Stimulated activated CD4-positive, alpha-beta T cell treated with anti-CD3 and anti-CD28 coated beads, TNF-alpha, amount 100 ng/mL, for 24 hours (primary cell): Measurements from ENCODE around the gene PXT1.
"Not testable (repeated sequence)": the region's sequence is repeated elsewhere in the genome, so short reads cannot be mapped to it uniquely, and the experiment has no call there.

ENCODE experiments used
- DNase-seq, 3 experiments: peaks; one replicate each; pipeline ENCODE4 v3.0.0-alpha.2; 2020; ENCODE audit warnings: low read depth in 3 of 3

The PXT1 gene

DNA sequence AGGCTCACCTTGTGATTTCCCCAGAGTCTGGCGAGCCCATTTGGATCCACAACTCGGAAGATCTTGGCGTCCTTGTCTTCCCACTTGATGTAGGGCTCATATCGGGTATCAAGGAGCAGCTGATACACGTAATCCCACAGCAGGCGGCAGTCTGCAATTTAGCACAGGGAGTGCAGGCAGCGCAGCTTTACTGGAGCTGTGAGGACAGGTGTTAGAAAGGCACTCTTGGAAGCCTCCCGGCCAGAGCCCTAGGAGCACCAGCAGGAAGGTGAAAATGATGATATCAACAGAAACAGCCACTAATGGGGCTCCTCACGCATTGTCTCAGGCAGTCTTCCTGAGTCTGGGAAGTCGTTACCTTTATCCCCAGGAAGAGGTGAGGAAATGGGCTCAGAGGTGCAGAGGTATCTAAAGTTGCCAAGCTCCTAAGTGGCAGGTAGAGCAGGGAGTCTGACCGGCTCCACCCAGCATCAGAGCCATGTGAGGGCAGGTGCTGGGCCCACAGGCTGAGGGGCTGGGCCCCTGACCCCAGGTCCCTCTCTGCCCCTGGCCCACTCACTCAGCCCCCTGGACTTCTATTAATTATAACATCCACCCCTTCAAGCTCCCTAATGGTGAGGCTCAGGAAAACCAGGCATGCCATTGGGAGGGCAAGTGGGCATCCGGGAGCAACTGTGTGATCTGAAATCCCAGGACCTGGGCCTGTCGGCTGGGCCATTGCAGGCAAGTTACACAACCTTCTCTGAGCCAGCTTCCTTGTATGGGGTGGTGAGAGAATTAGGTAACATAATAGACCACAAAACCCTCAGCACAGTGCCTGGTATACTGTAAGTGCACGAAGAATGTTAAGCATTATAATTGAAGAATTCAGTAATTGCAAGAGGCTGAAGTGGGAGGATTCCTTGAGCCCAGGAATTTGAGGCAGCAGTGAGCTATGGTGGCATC lies 73.5 kb downstream of the PXT1 start:
- no peak for DNase-seq

DNA sequence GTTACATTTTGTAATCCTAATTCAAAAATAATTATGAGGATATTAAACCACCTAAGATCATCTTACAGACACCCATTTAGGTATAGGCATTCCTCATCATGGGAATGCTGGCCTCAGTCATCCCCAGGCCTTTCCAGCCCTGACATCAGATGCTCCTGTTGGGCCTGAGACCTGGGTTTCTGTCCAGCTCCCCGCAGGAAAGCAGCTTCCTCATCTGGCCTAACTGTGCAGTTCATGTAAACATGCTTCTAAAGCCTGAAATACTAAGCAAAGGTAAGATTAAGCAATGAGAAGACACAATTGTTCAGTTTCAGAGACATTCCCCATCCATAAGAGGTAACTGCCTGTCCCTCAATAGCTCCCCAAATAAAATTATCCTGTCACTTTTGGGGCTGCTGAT lies 74.2 kb downstream of the PXT1 start:
- no peak for DNase-seq

GRCh38 chr6:36367743-36368142 lies 74.9 kb downstream of the PXT1 start:
- no peak for DNase-seq

DNA sequence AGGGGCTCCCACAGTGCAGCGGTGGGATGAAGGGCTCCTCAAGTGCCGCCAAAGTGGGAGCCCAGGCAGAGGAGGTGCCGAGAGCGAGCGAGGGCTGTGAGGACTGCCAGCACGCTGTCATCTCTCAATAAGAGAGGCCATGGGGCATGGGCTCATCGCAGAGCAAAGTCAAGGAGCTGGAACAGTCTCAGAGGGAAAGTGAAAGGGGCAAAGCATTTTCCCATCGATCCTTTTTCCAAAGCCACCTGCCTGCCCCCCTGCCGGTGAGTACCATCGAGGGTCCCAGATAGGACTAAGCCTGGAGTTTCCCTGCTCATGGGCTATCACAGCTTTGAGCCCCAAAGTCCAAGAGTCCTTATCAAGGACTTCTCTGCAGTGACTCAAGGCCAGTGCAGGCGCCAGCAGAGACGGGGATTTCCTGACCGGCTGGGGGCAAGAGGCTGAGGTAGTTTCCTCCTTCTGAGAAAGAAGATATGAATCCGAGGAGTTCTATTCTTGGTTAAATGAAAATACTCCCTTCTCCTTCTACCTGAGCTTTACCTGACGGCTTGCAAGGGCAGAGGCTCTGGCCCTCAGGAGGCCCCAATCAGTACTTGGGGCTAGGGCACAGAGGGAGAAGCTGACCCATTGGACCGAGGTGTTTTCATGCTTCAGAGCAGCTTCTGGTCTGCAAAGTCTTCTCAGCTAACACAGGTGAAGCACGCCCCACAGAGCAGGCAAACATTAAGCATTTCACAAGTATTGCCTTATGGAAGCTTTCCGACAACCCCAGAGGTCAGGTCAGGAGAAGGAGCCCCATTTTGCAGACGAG lies 77.8 kb downstream of the PXT1 start:
- no peak for DNase-seq

DNA sequence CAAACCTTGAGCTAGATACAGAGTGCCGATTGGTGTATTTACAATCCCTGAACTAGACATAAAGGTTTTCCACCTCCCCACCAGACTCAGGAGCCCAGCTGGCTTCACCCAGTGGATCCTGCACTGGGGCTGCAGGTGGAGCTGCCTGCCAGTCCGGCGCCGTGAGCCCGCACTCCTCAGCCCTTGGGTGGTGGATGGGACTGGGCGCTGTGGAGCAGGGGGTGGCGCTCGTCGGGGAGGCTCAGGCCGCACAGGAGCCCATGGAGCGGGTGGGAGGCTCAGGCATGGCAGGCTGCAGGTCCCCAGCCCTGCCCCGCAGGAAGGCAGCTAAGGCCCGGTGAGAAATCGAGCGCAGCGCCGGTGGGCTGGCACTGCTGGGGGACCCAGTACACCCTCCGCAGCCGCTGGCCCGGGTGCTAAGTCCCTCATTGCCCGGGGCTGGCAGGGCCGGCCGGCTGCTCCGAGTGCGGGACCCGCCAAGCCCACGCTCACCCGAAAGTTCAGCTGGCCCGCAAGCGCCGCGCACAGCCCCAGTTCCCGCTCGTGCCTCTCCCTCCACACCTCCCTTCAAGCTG lies 78.5 kb downstream of the PXT1 start:
- DNase-seq = not testable (repeated sequence)

DNA sequence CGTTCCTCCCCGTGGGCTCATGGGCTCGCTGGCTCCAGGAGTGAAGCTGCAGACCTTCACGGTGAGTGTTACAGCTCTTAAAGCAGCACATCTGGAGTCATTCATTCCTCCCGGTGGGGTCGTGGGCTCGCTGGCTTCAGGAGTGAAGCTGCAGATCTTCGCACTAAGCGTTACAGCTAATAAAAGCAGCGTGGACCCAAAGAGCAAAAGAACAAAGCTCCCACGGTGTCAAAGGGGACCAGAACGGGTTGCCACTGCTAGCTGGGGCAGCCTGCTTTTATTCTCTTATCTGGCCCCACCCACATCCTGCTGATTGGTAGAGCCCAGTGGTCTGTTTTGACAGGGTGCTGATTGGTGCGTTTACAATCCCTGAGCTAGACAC lies 79.3 kb downstream of the PXT1 start:
- not testable (repeated sequence) for DNase-seq

DNA sequence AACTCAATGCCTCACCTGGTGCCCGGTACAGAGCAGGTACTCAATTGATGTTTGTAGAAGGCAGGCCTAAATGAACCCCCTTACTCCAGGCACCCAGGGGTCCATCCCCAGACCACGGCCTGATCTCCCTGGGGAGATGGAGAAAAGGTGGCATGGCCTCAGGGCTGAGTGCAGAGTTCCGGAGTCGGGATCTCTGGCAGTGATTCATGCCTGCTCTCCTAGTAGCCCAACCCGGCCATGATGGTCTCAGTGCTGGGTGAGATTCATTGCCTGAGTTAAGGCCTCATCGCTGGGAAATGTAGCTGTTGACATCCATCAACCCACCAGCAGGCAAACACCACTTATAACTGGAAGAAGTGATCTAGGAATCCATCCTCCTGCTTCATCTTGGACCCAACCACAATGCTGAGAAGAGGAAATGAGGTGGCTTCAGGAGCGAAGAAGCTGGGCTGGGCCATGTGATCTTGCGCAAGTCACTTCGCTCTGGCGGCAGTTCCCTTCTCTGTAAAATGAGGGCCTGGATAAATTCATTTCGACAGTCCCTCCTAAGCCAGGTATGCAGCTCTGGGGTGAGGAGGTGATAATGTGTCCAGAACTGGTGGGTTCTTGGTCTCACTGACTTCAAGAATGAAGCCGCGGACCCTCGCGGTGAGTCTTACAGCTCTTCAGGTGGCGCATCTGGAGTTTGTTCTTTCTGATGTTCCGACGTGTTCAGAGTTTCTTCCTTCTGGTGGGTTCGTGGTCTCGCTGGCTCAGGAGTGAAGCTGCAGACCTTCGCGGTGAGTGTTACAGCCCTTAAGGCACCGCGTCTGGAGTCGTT lies 79.9 kb downstream of the PXT1 start:
- DNase-seq = no peak

DNA sequence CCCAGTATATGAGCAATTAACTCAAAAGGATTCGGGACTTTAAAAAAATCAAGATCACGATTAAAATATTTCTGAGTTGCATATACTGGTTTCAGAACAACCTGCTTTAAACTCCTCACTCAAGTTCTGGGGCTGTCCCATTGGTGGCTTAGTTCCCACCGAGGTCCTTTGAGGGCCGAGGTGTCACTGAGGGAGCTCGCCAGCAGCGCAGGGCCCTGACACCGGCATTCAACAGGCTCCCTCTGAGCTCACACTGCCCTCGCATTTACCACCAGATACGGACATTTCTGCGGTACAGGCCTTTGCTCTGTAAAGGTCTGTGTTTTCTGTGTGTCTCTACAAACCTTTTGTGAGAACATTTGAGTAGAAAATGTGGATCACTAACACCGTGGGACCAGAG lies 81.6 kb downstream of the PXT1 start:
- DNase-seq = no peak

DNA sequence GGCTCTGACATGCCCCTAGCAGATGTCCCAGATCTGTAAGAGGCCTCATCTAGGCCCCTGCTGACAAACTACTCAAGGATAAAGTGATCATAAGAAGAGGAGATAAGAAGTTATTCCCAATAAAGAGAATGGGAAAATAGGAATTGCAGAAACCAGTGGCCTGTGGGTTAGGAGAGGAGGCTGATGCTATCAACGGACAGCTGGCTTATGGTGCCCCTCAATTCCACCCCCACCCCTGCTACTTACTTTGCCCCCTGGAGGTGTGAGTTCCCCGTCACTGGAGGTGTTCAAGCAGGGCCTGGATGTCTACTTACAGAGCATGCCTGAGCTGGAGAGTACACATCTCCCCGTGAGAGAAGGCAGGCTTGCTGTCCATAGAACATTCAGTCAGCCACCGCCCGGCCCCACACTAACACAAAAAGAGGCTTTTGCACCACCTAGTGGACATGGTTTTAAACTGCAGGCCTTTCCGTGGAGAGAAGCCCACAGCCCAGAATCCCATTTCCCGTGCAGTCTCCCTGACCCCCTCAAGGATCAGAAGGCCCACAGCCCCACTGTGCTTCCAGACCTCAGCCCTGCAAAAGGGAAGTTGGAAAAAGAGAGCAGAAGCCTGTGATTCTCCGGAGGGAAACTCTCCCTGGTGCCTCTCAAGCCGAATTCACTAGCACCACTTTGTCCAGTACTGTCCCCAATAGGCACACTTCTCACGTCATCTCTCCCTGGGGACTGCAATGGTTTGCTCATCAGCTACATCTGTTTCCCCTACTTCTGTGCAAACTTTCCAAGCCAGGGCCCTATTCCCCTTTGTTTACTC lies 82.2 kb downstream of the PXT1 start:
- peak; percentile 36 to 62 (median 56) for DNase-seq

DNA sequence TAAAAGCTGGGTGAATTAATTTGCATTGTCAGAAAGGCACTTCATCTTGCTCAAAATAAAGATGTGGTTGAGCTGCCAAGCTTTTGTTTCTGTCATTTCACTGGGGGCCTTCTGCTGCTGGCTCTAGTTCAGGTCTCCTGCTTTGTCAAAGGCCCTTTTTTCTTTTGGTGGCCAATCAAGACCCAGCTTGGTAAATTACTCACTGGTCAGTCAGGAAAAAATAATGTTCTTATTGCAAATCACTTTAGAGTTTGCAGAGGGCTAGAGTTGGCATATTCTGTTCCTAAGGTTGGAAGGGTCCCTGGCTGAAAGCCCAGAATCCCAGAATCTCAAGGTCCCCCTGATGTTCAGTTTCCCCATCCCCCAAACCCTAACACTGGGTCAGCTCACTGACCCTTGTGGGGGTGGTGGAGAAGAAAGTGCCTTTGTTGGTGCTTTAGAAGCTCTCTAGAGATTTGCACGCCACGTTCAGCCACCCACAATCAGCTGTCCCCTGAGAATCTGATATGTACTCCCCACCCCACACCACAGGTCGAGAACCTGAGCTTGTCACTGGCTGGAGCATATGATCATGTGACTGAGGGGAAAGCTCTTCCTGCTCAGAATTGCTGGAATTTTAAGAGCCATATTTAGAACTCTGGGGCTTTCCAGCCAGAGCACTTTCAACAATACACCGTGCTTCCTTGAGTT lies 84.3 kb downstream of the PXT1 start:
- DNase-seq = no peak

GRCh38 chr6:36357872-36358225 lies 84.8 kb downstream of the PXT1 start:
- DNase-seq = no peak

DNA sequence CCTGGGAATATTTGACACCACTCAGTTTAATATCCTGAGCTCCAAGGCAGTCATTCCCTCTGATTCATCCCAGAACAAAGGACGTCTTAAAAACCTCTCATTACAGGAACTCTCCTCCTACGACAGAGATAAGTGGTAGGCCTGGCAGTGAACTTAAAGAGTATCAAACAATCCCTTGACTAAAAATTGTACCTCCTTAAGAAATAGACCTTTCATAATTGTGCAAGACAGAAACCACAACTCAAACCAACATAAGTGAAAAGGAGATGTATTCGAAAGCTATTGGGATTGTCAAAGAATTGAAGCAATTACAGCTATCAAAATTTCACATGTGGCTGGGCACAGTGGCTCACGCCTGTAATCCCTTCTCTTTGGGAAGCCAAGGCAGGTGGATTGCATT lies 86.8 kb downstream of the PXT1 start:
- no peak for DNase-seq

- no peak for DNase-seq
Observed at GRCh38 chr6:36353411-36353915, 89.2 kb downstream of the PXT1 start.

GRCh38 chr6:36352477-36353157 lies 90.0 kb downstream of the PXT1 start:
- DNase-seq = no peak

GRCh38 chr6:36350681-36351571 lies 91.7 kb downstream of the PXT1 start:
- DNase-seq = no peak

GRCh38 chr6:36350082-36350481 lies 92.6 kb downstream of the PXT1 start:
- no peak for DNase-seq

GRCh38 chr6:36349240-36349639 lies 93.4 kb downstream of the PXT1 start:
- no peak for DNase-seq

DNA sequence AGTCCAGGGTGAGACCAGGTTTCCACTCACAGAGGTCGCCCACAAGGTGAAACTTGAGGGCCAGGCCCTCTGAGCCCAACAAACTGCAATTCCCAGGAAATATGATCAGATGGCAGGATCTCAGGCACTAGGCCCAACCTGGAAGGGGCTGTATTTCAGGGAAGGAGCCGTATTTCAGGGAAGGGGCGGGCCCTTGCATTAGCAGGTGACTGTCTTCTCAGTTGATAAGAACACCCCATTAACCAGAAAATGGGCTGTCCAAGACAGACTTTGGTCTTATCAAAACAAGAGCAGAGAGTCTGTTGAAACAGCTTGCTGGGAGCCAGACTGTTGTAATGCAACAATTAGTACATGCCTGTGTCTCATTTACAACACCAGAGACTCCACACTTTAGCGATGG lies 95.0 kb downstream of the PXT1 start:
- DNase-seq = no peak
